HG02623 (cell line): ENCODE data around the gene TBC1D3C.
"Not testable (repeated sequence)": the region's sequence is repeated elsewhere in the genome, so short reads cannot be mapped to it uniquely, and the experiment has no call there.

ENCODE experiments used
- ATAC-seq: cut with Tn5 transposase; IDR thresholded peaks from one replicate; pipeline ENCODE4 v1.9.1; 2021; ENCODE audit warnings: moderate library complexity; ENCODE audit not compliant: unreplicated experiment

TBC1D3C gene

DNA sequence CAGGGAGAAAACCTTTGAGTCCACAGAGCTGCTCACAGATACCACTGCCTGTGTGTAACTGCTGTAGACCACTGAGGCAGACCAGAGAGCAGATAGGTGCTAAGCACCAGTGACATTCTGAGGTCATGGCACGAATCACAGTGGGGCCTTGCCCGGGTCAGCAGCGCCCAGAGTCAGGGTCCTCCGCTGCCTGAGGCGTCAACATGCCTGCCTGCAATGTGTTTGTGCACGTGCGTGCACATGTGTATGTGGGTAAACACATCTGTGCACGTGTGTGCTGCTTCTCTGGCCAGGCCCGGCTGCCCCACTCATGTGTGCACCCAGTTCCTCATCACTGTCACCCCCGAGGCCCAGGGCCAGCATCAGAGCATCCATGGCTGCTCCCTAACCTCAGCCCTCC, at the start of gene TBC1D3C:
TBC1D3C (minus strand) TSS at position 101 of the 400 bp plus-strand sequence. CDS start 1,568 bp downstream, outside the sequence.
- ATAC-seq: not testable (repeated sequence)

DNA sequence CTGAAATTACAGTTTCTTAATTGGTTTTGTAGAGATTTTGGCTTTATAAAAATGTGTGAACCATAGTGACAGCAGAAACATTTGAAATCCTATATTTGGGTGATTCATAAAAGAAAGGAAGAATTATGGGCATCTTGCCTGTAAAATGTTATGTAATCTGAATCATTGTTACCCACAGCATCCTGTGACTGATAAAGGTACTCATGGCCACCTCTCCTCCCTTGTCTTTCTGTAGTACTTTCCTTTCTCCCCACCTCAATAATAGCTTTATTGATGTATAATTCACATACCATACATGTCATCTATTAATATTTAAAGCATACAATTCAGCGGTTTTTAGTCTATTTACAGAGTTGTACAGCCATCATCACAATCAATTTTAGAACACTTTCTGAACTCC, 30.8 kb upstream of the TBC1D3C start:
- not testable (repeated sequence) for ATAC-seq

DNA sequence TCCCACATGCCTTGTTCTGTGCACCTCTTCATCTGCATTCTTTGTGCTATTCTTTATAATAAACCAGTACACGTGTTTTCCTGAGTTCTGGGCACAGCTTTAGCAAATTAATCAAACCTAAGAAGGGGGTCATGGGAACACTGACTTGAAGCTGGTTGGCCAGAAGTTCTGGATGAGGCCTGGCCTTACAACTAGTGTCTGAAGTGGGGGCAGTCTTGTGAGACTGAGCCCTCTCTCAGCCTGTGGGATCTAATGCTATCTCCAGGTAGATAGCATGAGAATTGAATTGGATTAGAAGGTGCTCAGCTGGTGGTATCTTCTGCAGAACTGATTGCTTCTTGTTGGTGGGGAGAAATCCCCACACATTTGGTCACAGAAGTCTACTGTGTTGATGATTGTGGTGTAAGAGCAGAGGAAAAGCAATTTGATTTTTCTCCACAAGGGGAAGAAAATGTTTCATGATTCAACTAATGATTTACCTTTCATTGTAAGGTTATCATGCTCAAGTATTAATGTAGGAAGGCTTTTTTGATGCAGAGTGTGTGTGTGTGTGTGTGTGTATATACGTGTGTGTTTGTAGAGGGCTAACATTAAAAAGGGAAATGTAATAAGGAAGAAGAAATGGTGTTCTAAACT, 25.7 kb upstream of the TBC1D3C start:
- not testable (repeated sequence) for ATAC-seq

DNA sequence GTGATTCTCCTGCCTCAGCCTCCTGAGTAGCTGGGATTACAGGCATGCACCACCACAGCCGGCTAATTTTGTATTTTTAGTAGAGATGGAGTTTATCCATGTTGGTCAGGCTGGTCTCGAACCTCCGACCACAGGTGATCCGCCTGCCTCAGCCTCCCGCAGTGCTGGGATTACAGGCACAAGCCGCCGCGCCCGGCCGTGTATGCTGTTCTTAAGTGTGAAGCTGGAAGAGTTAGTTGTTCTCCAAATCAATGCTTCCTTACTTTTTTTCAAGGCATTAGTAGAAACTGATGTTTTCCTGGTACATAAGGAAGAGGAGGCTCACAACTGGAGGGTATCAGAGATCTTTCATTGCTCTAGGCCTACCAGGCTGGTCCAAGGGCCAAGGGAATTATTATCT, 19.7 kb upstream of the TBC1D3C start:
- ATAC-seq: not testable (repeated sequence)

DNA sequence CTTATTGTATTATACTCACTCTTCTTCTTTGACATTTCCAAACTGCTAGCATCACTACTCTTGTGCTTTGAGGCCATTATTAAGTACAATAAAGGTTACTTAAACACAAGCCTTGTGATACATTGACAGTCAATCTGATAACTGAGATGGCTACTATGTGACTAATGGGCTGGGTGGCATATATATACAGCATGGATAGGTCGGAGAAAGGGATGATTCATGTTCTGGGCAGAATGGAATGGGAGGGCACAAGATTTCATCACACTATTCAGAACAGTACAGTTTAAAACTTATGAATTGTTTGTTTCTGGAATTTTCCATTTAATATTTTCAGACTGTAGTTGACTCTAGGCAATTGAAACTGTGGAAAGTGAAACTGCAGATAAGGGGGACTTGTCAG, 18.9 kb upstream of the TBC1D3C start:
- not testable (repeated sequence) for ATAC-seq
